HG03135 (cell line): Measurements from ENCODE around the gene CEP85.

Experiments used
- ATAC-seq: cut with Tn5 transposase; IDR thresholded peaks from one replicate; pipeline ENCODE4 v1.9.1; 2021; ENCODE audit warnings: mild to moderate bottlenecking, moderate library complexity; ENCODE audit not compliant: unreplicated experiment

CEP85 gene

DNA sequence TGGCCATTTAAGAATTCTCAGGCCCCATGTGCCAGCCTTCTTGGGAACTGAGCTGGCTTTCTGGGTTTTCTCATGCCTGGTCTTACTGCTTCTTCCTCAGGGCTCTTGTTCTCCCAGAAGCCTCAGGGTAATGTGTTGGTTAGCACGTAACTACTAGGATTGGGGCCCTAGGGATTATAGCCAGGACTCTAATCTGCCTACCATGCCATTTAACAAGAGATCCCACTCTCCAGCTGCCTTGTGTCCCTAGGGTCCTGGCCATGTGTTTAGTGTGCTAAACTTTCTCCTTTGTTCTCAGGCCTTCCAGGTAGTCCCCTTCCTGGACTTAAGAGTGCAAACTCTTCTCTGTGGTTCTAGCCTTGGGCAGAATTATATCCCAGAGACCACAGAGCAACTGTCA, 43.7 kb downstream of the CEP85 start:
- no peak for ATAC-seq

DNA sequence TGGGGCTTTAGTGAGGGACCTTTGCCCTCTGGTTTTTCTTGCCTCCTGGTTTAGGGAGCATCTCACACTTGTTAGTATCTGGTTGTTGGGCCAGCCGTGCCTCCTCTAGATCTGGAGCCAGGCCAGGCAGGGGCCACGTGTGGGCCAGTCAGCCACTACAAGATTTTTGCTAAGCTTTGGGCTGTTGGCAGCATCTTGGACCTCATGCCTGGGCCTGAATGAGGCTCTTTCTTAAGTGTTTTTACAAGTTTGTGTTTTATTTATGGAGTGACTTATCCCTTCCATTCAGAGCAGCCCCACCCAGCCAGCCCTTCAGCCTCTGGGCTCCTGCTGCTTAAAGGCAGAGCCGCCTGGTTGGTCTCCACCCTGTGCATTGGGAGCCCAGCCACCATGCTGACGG, 44.3 kb downstream of the CEP85 start:
- ATAC-seq, result no peak

DNA sequence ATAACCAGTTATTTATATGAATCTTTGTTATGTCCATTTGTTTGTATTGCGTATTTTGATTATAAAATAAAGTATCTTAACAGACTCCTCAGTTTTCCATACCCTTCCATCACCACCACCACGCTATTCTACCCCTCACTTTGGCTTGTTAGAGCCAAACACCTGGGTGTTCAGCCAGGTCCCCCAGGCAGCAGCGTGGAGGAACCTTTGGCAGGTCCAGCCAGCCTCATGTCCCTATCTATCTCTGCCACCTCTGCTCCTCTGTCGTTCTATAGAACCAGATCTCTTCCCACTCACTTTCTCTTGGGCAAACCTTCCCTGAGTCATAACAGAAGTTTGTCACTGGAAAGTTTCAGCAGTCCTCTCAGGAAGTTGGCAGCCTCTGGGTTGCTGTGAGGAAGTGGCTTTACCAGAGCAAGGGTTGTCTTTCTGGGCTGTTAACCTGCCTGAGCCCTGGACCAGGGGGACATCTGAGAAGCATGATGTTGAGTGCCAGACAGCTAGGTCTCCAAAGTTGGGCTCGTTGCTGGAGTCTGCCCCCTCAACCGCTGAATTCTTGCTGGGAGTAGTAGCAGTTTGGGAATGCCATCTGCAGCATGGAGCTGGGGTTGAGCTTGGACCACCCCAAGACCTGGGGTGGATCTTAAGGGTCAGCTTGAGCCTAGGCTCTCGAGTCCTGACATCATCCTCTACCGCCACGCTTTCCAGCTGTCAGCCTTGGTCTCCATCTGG, 44.9 kb downstream of the CEP85 start:
- ATAC-seq, result no peak

DNA sequence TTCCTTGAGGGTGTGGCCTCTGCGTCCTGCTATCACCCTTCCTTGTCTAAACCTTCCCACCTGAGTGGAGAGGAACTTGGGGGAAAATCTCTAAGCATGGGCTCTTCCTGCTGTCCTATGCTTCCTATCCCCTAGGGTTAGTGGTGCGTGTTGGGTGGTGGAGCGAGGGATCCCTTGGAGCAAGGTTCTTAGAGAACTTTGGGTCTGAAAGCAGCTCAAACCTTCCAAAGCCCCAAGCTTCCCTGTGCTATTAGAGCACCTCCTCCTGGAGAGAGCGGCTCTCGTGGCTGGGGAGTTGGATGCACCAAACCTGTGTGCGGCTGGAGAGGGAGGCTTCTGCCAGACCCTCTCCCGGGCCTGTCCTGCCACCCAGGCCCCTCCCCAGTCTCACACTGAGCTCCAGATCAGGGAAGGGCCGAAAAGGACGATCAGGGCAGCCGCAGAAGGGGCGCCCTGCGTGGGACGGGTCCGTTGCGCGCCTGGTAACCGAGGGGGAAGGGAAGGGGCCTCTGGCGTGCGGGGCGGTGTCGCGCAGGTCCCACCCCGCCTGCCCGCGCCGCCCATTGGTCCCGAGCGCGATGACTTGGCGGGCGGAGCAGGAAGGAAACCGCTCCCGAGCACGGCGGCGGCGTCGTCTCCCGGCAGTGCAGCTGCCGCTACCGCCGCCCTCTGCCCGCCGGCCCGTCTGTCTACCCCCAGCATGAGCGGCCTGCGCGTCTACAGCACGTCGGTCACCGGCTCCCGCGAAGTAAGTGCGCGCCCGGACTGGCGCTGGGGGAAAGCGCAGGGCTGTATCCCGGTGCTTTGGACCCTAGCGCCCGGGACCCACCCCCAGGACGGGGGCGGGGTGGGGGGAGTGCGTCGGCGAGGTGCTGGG, 45.7 kb downstream of the CEP85 start, which contains the start of gene SH3BGRL3:
SH3BGRL3 (plus strand) TSS at position 631 of the 877 bp plus-strand sequence; CDS start at position 701, 70 bp downstream.
- peak; percentile 43 for ATAC-seq

DNA sequence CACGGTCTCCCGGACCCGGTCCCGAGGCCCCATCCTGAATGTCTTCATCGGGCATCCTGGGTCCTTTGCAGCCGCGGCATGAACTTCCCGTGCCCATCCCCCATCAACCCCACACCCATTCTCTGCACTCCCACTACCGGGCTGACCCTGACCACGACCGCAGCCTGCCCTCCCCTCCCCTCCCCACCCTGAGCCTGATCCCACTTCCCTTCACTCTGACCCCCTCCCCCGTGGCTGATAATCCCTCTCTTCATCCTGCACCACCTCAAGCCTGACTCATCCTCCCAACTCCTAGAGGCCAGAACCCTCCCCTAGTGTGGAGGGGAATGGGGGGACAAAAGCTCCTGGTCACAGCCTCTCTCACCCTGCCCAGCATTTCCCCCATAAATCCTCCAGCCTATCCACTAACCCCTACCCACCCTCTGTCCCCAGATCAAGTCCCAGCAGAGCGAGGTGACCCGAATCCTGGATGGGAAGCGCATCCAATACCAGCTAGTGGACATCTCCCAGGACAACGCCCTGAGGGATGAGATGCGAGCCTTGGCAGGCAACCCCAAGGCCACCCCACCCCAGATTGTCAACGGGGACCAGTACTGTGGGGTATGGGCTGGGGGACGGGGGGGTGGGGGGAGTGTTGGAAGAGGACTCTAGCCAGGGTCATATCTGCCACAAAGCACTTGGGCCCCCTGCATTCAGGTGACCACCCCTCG, 46.5 kb downstream of the CEP85 start:
- ATAC-seq, result no peak

DNA sequence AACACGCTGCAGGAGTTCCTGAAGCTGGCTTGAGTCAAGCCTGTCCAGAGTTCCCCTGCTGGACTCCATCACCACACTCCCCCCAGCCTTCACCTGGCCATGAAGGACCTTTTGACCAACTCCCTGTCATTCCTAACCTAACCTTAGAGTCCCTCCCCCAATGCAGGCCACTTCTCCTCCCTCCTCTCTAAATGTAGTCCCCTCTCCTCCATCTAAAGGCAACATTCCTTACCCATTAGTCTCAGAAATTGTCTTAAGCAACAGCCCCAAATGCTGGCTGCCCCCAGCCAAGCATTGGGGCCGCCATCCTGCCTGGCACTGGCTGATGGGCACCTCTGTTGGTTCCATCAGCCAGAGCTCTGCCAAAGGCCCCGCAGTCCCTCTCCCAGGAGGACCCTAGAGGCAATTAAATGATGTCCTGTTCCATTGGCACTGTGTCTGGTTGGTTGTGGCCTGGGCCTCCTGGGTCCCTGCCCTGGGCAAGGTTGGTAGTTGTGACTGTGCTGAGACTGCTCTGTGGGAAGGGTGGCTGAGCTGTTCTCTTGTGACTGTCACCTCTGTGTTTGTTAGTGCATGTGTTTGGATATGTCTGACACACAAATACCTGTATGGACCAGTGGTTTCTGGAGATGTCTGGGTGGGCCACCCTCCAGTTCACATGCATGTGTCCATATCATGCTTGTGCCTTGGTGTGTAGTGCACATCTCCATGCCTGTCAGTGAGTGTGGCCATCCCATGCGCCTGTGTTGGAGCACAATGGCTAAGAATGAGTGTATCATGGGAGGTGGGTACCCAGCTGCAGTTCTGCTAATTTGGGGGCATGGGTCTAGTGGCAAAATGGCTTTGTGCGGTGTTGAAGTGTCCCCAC, 47.3 kb downstream of the CEP85 start:
- ATAC-seq, result no peak

DNA sequence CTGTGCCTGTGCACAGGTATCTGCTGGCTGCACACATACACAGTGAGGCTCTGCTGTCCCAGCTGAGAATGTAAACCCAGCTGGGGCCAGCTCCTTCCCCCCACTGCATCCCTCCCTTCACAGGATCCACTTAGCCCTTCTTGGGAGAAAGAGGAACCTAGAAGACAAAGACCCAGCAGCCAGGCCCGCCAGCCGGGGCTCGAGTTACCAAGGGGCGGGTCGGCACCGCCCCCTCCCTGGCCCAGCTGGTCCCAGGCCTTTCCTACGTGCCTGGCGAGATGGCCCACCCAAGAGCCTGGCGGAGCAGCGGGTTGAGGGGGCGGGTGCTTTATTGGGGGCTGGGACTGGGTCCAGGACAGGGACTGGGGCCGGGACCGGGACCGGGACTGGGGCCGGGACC, 48.0 kb downstream of the CEP85 start:
- ATAC-seq, result no peak

DNA sequence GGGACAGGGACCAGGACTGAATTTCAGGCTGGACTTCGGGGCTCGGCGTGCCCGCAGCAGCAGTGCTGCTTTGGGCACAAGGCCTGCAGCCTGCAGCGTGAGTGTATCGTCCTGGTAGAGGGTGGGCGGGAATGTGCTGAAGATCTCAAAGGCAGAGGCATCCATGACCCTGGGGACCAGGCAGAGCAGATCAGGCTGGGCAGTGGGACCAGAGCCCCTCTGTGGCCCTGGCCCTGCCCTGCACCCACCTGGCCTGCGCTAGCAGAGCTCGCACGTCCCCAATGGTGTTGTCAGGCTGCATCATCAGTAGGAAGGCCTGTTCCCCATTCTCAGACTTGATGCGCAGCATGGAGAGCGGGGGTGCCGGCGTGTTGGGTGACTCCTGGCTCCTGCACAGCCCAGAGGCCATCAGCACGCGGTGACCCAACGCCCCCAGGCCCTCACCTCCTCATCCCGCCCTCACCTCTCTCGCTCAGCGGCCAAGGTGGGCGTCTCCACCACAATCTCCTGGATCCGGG, 48.5 kb downstream of the CEP85 start:
- ATAC-seq, result no peak

DNA sequence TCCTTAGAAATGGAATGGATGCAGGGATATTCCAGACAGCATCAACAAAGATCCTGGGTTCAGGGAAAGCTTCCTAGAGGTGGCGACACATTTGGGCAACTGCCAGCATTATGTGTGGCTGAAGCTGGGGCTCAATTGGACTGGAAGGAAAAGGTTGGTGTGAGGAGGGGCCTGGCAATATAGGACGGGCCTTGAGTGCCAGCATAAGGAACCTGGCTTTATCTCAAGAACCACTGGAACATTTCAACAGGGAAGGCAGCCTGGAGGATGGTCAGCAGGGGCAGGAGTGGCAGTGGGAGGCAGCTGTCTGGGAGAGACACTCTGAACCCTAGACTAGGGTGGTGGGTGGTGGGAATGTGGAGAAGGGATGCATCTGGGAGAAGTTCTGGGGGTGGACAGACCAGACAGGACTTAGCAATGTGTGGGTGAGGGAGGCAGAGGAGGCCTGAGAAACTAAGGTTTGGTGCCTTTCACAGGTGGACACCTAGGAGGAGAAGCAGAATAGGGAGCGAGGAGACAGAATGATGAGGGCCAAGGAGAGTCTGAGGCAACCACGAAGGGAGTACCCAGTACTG, 49.4 kb downstream of the CEP85 start:
- no peak for ATAC-seq

DNA sequence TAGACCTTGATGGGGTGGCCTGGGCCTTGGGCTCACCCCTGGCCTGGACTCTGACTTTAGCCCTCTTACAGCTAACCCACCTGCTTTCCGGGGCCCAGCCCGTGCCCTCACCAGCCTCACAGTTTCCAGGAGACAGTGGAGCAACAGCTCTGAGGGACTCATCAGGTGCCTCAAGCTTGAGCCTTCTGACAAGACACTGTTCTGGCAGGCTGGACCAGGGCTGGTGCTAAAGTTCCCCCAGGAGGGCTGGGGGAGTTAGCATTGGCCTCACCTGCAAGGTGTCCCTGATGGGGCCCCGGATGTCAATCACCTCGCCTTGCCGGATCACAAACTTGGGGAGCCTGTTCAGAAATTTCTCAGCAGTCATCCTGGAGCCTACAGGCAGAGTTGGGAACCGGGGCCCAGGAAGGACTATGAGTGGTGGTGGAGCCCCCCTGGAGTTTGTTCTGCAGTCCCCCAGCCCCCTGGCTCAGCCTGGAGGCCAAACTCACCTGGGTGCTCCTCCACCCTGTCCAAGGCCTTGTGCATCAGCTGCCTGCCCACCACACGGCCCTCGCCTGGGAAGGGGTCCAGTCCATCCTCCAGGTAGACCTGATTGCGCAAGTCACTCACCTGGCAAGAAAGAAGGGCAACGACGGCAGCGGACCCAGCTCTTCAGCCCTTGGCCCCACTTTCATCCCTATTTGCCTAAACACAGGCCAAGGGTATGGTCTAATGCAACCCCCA, 50.0 kb downstream of the CEP85 start:
- no peak for ATAC-seq

DNA sequence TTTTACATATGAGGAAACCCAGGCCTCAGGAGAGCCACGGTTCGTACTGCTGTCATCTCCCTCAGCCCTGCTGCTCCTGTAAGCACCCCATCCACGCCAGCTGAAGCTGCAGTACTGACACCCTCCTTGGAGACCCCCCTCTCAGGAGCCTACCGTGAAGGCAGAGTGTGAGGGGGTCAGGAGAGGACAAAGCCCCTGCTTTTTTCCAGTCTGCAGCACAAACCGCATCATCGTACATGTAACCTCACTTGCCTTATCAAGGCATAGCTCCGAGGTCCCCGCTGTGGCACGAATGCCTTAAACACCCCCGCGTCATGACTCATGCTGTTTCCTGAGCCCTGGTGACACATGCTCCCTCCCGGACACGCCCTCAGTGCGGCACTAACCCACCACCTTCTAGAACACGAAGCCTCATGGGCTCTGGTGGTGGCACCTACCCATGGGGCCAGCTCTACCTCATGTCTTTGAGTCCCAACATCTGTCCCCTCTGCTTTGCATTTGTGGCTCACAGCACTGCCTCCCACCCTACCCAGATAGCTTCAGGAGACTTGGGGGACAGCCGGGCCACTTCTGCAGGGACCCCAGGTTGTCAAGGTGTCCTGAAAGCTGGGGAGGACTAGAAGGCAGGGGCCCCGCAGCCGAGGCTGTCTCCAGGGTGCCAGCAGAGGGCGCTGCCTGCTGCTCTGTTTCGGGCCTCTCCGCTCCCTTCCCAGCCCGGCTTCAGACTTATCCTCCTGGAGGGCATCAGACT, 50.8 kb downstream of the CEP85 start:
- ATAC-seq, result no peak

DNA sequence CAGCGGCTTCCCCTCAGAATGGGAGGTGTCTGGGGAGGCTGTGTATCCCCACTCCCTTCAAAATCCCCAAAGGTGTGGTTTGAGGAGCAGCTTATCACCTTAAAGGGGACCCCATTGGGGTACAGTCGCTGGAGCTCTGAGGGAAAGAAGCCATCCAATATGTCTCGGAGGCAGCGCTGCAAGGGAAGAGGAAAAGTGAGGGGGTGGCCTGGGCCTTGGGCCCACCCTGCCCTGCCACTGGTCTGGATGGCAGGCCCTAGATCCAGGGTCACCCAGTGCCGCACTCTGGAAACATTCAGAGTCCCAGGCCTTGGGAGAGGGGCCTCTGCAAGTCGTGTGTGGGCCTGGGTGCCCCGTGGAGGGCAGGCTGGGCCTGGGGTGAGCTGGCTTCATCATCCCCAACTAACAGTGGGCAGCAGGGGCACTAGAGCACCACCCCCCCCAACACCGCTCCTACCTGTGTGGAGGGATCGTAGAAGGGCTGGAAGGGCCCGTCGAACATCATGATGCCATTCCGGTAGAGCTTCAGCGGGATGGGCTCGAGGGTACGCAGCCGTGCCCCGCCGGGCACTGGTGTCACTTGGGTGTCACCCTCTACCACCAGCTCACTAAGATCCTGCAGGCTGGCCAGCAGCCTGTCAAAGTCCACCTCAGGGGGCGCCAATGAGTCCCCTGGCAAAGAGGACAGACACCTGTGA, 51.5 kb downstream of the CEP85 start:
- ATAC-seq, result no peak

DNA sequence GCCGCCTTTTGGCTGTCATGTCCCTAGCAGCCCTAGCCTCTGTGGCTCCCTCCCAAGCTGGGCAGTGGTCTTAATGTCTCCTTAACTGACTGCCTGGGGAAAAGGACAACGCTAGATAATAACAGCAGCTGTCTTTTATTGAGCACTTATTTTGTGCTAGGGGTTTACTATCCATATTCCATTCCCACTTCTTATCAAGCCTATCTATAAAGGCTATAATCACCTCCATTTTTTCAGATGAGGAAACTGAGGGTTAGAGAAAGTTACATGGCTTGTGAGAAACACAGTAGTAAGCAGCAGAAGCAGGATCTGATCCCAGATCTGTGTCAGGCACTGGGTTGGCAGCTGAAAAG, 52.0 kb downstream of the CEP85 start:
- no peak for ATAC-seq

DNA sequence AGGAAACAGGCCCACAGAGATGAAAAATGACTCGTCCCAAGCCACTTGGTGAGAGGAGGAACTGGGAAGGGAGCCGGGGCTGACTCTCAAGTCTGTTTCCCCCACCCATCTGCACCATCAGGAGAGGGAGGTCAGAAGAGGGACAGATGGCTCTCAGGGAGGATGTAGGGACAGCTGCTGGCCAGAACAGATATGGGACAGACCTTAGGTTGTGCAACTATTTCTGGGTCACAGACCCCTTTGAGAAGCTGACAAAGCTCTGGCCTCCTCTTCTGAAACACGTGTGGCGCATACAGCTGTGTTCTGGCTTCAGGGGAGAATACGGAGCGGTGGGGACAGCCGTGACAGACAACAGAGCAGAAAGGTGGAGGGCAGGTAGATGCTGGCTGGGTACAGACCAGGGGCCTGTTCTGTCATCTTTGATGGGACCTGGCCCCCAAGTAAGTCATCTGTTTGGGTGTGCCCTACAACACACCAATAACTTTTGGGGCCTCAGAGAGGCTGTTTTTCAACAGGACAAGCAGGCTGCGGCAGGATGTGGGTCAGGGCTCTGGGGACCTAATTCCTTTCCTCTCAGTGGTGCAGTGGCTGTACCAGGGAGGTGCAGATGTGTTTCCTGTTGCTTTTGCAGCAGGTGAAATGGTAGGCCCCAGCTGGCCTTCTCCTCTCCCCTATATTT, 53.2 kb downstream of the CEP85 start:
- peak; percentile 40 for ATAC-seq

DNA sequence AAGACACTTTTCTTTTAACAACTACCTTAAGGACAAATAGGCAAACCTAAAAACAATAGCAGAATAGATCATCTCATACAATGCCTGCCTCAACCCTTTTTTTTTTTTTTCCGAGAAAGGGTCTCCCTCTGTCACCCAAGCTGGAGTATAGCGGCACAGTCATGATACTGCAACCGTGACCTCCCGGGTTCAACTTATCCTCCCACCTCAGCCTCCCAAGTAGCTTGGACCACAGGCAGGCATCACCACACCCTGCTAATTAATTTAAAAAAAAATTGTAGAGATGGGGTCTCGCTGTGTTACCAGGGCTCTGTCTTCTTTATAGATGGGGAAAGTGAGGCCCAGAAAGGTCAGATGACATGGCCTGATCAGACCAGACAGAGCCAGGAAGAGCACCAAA, 53.8 kb downstream of the CEP85 start:
- ATAC-seq, result no peak

DNA sequence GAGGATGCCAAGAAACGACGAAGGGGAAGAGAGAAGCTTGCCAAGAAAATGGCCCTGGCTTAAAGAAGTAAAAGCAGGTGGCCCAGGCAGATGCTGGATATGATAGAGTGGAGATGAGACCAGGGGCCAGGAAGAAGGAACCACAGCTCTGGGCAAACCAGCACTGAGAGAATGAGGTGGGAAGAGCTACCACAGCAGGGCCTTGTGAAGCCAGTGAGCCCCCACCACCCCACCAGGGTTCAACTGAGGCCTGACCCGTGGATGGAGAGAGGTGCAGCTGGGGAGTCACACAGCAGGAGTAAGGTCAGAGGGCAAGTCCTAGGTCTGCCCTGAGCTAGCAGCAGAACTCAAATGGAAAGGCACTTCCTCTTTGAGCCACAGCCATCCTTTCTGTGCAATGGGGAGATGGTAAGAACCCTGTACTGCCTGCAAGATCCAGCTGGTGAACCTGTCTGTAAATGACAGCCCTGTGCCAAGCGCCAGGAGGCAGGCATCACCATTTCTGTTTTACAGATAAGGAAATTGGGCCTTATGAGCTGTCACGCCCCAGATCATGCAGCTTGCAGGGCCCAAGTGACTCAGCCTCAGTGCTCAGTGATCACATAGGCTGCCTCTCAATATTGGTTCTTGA, 54.4 kb downstream of the CEP85 start:
- ATAC-seq, result no peak
